ENCODE results near the gene HES5. TPM values are rescaled to one million over a fixed set of nuclear protein-coding genes. Genes with fewer than 3 reads are reported as not detected.

HES5 gene
- polyA plus RNA-seq, 1 donor from 2014 or later = not detected

DNA sequence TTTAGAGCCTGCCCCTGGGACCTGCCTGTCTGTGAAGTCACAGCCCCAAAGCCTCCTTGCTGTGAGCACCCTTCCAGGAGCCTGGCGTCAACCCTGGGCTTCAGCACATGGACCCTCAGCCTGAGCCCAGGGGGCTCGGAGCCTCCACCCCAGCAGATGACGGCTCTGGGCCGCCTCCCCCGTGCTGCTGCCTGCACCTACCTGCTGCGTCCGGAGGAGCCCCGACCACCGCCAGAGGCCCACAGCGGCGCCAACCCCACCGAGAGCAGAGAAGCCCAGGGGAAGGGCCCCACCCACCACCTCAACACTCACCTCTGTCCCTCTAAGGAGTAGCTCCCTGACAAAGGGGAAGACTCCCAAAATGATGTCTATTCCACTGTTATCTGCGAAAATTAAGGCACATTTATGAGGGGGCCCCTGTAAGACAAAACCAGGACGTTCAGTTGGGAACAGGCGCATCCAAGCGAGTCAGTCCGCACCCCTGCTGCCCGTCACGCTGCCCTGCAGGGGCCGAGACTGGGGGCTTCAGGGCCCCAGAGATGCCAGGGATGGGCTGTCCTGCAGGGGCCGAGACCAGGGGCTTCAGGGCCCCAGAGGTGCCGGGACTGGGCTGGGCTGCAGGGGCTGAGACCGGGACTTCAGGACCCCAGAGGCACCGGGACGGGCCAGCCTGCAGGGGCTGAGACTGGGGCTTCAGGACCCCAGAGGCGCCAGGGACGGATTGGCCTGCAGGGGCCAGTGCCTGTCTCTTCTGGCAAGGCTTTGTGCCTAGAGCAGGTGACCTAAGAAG, 19.5 kb downstream of the HES5 start:
- Mint-ChIP-seq H3K4me3 (no peak overlapping the region), H3K27me3 (no peaks in the 10 kb centered on the region), H3K36me3 (no peaks in the 10 kb centered on the region), H3K4me1 (no peaks in the 10 kb centered on the region), H3K27ac (no peak overlapping the region), H3K9me3 (no peaks in the 10 kb centered on the region)

DNA sequence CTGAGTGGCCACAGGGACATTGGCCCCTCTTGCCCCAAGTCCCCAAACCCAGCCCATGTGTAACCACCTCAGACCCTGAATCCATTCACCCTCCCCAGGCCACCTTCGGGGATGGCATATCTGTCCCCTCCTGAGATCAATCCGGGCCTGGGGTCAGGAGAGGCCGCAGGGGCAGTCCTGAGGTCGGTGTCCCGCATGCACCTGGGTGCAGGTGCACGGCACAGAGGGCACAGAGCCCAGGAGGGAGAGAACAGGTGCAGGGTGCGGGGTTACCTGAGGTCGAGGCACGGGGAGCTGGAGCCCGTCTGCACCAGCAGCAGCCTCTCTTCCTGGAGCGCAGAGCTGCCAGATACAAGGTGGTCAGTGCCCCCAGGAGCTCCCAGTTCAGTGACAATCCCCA, 20.5 kb downstream of the HES5 start:
- H3K4me1 Mint-ChIP-seq = no peaks in the 10 kb centered on the region
- H3K27me3 Mint-ChIP-seq = no peaks in the 10 kb centered on the region
- H3K9me3 Mint-ChIP-seq = no peaks in the 10 kb centered on the region
- no peak overlapping the region for H3K4me3 Mint-ChIP-seq
- H3K36me3 Mint-ChIP-seq = no peaks in the 10 kb centered on the region
- no peak overlapping the region for H3K27ac Mint-ChIP-seq

DNA sequence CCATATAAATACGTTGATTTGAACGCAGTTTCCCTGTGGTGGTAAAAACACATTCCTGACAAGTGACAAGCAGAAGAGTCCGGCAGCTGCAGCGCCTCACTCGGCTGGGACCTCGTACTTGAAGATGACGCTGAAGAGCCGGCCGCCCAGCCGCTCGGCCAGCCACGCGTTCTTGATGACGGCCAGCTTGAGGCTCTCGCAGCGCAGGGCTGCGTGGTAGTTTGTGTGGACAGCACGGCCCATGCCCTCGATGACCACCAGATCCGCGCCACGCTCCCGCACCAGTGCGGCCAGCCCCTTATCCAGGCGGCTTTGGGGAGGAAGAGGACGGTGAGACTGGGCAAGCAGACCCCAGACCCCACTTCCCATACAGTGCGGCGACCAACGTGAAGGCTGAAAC, 21.3 kb downstream of the HES5 start:
- Mint-ChIP-seq H3K9me3 (no peaks in the 10 kb centered on the region), H3K36me3 (no peaks in the 10 kb centered on the region), H3K27ac (no peak overlapping the region), H3K4me1 (no peaks in the 10 kb centered on the region), H3K27me3 (no peaks in the 10 kb centered on the region), H3K4me3 (no peak overlapping the region)

DNA sequence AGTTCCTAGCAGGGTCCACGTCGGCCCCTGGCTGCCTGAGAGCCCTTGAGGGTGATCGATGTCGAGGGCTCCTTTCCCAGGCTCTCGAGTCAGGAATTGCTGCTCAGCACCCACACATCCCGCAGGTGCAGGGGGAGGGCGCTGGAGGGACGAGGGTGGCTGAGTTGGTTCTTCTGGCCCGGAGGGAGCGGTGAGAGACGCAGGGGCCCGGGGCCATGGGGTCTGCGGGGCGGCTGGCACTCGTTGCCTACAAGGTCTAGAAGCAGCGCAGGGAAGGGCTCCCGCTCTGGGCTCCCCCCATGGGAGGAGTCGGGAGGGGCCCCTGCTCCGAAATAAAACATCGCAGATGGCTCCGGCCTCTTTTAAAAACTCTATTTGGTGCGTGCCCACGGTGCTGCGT, 21.9 kb downstream of the HES5 start:
- Mint-ChIP-seq H3K27ac (no peak overlapping the region), H3K27me3 (no peaks in the 10 kb centered on the region), H3K4me1 (no peaks in the 10 kb centered on the region), H3K36me3 (no peaks in the 10 kb centered on the region), H3K9me3 (no peaks in the 10 kb centered on the region), H3K4me3 (no peak overlapping the region)

DNA sequence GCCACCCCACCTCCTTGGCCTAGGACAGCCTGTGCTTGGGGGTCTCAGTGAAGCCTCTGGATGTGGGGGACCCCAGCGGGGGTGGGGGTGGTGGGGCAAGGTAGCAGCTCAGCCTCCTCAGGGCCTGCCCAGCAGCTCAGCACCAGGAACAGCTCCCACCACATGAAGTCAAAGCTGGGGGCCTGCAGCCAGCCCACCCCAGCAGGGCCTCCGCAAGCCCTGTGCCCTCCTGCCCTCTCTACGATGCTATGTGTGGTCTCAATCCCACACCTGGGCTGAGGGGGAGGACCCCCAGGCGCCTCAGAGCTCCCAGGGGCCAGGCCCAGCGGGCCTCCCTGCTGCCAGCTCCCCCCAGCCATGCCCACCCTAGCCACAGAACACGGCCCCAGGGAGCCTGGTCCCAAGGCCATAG, 22.3 kb downstream of the HES5 start:
- Mint-ChIP-seq H3K4me1 (no peaks in the 10 kb centered on the region), H3K27me3 (no peaks in the 10 kb centered on the region), H3K27ac (no peak overlapping the region), H3K36me3 (no peaks in the 10 kb centered on the region), H3K4me3 (no peak overlapping the region), H3K9me3 (no peaks in the 10 kb centered on the region)

DNA sequence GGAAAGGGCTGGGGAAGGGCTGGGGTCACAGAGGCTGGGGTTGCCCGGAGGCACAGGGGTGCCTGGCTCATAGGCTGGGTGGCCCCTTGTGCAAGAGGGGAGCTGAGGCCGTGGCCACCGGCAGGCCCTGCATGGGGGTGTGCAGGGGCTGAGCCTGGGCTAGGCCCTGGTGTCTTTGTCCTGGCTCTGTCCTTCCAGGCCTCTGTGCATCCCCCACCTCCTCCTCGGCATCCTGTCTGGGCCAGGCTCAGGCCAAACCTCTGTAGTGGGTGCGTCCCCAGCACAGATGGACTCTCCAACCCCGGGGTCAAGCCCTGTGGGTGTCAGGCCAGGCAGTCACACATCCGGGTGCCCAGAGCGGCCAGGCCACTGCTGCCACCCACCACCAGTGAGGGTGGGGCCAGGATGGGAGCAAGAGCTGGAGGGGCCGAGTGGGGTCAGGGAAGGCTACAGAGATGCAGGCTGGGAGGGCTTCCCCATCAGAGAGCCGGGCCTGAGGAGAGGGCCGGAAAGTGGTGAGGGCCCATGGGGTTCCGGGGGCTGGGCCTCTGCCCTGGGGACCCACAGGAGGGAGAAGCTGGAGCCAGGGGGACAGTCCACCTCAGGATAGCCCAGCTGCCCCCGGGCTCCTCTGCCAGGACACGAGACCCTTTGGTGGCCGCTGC, 23.0 kb downstream of the HES5 start:
- Mint-ChIP-seq H3K4me3 (no peak overlapping the region), H3K36me3 (no peaks in the 10 kb centered on the region), H3K27ac (peak overlapping the region in 1 of 3 donors; percentile 31), H3K27me3 (no peaks in the 10 kb centered on the region), H3K9me3 (no peaks in the 10 kb centered on the region), H3K4me1 (no peaks in the 10 kb centered on the region)

DNA sequence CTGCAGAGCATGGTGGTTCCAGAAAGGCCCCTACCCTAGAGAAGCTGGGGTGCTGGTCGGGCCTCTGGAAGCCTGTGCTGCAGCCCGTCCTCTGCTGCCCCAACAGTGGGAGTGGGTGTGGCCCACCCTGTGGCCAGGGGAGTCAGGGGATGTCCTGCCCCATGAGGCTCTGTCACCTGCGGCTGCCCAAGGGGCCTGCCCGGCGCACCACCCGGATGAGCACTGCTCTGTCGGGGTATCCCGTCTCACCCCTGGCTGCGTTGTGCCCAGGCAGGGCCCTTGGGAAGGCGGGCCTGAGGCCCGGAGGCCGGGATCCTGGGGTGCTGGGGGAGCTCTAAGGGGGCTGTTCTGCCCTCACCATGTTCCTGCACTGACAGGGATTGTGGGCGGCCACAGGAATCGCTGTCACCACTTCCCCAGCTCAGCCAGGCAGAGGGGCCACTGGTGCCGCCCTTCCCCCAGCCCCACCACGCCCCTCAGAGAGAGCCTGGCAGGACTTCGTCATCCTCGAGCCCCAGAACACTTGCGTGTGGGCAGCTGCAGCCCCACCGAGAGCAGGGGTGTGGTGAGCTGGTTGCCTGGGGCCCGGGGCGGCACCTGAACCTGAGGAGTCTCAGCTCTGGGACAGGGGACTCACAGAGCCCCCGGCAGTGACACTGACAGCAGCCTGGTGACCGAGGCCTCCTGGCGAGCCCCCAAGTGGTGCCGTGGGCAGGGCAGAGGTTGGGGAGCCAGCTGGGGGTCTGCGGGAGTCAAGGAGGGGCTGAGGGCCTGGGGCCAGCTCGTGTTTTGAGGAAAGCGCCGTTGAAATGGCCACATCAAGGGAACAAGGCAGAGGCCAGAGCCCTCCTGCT, 23.8 kb downstream of the HES5 start:
- H3K4me1 Mint-ChIP-seq = no peaks in the 10 kb centered on the region
- H3K4me3 Mint-ChIP-seq = no peak overlapping the region
- no peaks in the 10 kb centered on the region for H3K27me3 Mint-ChIP-seq
- H3K9me3 Mint-ChIP-seq = no peaks in the 10 kb centered on the region
- H3K36me3 Mint-ChIP-seq = no peaks in the 10 kb centered on the region
- no peak overlapping the region for H3K27ac Mint-ChIP-seq

DNA sequence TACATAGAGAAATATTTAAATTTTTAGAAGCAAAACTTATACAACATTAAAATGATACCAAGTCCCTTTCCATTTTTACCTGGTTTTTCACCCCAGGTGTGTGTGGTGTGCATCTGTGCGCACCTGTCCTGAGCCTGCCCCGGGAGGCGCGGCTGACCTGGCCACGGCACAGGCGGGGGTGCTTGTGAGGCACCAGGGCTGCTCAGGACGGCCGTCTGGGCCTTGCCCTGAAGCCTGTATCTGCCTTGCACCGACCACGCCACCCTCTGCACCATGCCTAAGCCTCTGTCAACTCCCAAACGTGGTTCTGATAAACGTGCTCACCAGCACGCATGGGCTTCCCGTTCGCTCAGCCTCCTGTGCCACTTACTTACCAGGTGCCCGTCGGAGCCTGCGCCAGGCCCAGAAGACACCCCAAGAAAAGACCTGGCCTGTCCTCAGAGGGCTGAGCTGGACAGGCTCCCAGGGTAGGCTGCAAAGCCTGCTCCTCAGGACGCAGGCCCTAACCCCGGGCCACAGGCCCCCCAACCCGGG, 24.5 kb downstream of the HES5 start:
- no peak overlapping the region for H3K27ac Mint-ChIP-seq
- no peak overlapping the region for H3K4me3 Mint-ChIP-seq
- no peaks in the 10 kb centered on the region for H3K36me3 Mint-ChIP-seq
- H3K27me3 Mint-ChIP-seq = no peaks in the 10 kb centered on the region
- H3K9me3 Mint-ChIP-seq = no peaks in the 10 kb centered on the region
- peaks cover 0 to under 1% (median under 1%) of the 10 kb centered on the region in 3 donors for H3K4me1 Mint-ChIP-seq

DNA sequence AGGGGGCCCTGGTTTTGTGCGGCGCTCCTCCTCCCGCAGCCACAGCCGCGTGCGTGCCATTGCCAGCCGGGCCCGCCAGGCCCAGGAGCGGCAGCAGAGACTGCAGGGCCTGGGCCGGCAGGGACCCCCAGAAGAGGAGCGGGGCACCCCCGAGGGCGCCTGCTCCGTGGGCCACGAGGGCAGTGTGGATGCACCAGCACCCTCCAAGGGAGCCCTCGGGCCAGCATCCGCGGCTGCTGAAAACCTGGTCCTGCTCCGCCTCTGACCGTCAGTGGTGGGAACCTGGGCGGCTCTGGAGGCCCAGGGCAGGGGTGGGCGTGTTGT, 25.2 kb downstream of the HES5 start:
- Mint-ChIP-seq H3K4me1 (peaks cover 3 to 6% (median 5%) of the 10 kb centered on the region in 3 donors), H3K9me3 (no peaks in the 10 kb centered on the region), H3K27me3 (no peaks in the 10 kb centered on the region), H3K36me3 (no peaks in the 10 kb centered on the region), H3K27ac (no peak overlapping the region), H3K4me3 (no peak overlapping the region)

DNA sequence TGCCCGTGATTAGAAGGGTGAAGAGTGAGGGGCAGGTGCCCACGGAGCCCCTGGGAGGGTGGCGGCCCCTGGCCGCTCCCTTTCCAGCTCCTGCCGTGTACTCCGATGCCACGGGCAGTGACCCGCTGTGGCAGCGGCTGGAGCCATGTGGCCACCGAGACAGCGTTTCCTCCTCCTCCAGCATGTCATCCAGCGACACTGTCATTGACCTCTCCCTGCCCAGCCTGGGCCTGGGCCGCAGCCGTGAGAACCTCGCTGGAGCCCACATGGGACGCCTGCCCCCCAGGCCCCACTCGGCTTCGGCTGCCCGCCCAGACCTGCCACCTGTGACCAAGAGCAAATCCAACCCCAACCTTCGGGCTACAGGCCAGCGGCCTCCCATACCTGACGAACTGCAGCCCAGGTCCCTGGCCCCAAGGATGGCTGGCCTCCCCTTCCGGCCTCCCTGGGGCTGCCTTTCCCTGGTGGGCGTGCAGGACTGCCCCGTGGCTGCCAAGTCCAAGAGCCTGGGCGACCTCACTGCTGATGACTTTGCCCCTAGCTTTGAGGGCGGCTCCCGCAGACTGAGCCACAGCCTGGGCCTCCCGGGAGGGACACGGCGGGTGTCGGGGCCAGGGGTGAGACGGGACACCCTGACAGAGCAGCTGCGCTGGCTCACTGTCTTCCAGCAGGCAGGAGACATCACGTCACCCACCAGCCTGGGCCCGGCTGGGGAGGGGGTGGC, 25.7 kb downstream of the HES5 start:
- no peak overlapping the region for H3K27ac Mint-ChIP-seq
- H3K4me1 Mint-ChIP-seq = peaks cover 5 to 10% (median 5%) of the 10 kb centered on the region in 3 donors
- H3K4me3 Mint-ChIP-seq = no peak overlapping the region
- no peaks in the 10 kb centered on the region for H3K36me3 Mint-ChIP-seq
- no peaks in the 10 kb centered on the region for H3K9me3 Mint-ChIP-seq
- H3K27me3 Mint-ChIP-seq = no peaks in the 10 kb centered on the region

DNA sequence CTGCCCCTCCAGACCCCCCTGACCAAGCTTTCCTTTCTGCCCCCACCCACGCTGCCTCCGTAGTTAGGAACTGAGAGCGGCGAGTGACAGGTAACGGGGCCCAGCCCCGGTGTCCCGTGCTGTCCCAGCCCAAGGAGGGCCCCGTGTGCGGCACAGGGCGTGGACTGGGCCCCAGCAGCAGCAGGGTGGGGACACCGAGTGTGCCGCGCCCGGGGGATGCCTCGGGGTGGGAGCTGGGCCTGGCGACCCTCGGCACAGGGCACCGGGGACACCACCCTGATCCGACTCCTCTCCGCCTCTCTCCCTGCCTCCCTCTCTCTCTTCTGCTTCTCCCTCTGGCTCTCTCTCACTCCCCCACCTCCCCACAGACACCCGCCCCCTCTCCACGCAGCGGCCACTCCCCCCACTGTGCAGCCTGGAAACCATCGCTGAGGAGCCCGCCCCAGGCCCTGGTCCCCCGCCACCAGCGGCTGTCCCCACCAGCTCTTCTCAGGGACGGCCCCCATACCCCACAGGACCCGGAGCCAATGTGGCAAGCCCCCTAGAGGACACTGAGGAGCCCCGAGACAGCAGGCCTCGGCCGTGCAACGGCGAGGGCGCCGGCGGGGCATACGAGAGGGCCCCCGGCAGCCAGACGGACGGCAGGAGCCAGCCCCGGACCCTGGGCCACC, 26.4 kb downstream of the HES5 start:
- Mint-ChIP-seq H3K27ac (no peak overlapping the region), H3K4me3 (no peak overlapping the region), H3K9me3 (no peaks in the 10 kb centered on the region), H3K4me1 (peaks cover 5 to 14% (median 8%) of the 10 kb centered on the region in 3 donors), H3K36me3 (no peaks in the 10 kb centered on the region), H3K27me3 (no peaks in the 10 kb centered on the region)

DNA sequence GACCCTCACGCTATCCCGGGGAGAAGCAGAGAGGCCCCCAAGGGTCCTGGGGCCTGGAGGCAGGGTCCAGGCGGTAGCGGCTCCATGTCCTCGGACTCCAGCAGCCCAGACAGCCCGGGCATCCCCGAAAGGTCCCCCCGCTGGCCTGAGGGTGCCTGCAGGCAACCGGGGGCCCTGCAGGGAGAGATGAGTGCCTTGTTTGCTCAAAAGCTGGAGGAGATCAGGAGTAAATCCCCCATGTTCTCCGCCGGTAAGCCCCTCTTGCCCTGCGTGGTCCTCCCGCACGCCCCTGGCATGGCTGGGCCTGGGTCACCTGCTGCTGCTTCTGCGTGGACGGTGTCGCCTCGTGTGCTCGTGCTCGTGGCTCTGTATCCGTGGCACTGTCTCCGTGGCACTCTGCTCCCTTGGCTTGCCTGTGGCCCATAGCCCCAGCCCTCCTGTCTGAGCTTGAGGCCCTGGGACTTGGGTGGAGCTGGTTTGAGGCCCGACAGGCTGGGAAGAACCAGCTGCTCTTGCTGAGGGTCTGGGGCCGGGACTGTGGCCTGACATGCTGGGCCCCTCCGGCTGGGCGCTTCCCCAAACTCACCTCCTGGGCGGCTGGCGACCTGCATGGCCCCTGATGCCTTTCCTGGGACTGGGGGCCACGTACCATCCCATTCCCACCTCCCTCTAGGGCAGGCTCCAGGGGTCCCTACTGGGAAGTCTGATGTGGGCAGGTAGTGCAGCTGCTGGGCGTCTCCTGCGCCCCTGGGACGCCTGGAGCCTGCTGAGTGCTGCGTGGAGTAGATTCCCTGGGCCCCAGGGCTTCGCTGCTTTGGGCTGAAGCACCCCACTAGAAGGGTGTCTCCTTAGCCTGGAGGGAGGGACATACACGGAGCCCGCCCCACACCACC, 27.2 kb downstream of the HES5 start:
- Mint-ChIP-seq H3K27ac (no peak overlapping the region), H3K36me3 (no peaks in the 10 kb centered on the region), H3K4me1 (peaks cover 5 to 17% (median 9%) of the 10 kb centered on the region in 3 donors), H3K4me3 (no peak overlapping the region), H3K27me3 (no peaks in the 10 kb centered on the region), H3K9me3 (no peaks in the 10 kb centered on the region)

DNA sequence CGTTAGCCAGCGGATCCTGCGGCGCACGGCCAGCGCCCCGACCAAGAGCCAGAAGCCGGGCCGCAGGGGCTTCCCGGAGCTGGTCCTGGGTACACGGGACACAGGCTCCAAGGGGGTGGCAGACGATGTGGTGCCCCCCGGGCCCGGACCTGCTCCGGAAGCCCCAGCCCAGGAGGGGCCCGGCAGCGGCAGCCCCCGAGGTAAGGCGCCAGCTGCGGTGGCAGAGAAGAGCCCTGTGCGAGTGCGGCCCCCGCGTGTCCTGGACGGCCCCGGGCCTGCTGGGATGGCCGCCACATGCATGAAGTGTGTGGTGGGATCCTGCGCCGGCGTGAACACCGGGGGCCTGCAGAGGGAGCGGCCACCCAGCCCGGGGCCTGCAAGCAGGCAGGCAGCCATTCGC, 27.9 kb downstream of the HES5 start:
- Mint-ChIP-seq H3K9me3 (no peaks in the 10 kb centered on the region), H3K36me3 (no peaks in the 10 kb centered on the region), H3K4me1 (peaks cover 8 to 20% (median 11%) of the 10 kb centered on the region in 3 donors), H3K27ac (no peak overlapping the region), H3K27me3 (no peaks in the 10 kb centered on the region), H3K4me3 (no peak overlapping the region)

DNA sequence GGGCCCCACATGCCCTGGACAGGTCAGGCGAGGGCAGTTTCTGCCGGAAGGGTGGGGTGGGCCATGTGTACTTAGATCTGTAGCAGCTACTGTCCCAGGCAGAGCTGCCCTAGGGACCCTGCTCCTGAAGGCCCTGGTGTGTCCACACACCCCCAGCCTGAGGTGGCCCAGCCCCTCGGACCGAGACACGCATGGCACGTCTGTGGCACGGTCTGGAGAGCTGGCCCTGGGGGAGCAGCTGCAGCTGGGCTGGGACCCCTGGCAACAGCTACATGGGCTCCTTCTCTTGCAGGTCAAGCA, 28.3 kb downstream of the HES5 start:
- Mint-ChIP-seq H3K27me3 (no peaks in the 10 kb centered on the region), H3K9me3 (no peaks in the 10 kb centered on the region), H3K36me3 (no peaks in the 10 kb centered on the region), H3K4me1 (peaks cover 10 to 25% (median 16%) of the 10 kb centered on the region in 3 donors), H3K4me3 (no peak overlapping the region), H3K27ac (no peak overlapping the region)
